Caco-2 (cell line): ENCODE measurements around the gene SHROOM4. TPM values are rescaled to one million over a fixed set of nuclear protein-coding genes. Genes with fewer than 3 reads are reported as not detected.

Source experiments
- BruUV-seq: library from RNA; stranded (reverse); fragments of 400-500 nt; replicated peaks from 2 replicates; lab custom pipeline; 2021; lab: Mats Ljungman, UMichigan
- CTCF ChIA-PET: fragments of 300-600 bp; sonication (Branson Sonifier 250); formaldehyde crosslinking; loops from one replicate; lab custom pipeline; 2022; ENCODE audit warnings: antibody characterized with exemption; lab: Charles Lee
- POLR2A ChIA-PET: fragments of 300-600 bp; sonication (Branson Sonifier 250); formaldehyde crosslinking; loops from one replicate; lab custom pipeline; 2022; ENCODE audit warnings: antibody characterized with exemption; lab: Charles Lee
- DNase-seq, 2 experiments: peaks; one replicate each; pipeline versions ENCODE4 v3.0.0 to v3.0.0-alpha.2; 2020 to 2022
- H3K27me3 ChIP-seq: replicated peaks from 2 replicates; pipeline ENCODE4 v1.6.0; 2011; ENCODE audit warnings: low read length; ENCODE audit not compliant: control insufficient read depth, insufficient read depth
- H3K36me3 ChIP-seq: 2 replicates; pipeline ENCODE4 v1.5.1; 2011; ENCODE audit warnings: low read length; ENCODE audit not compliant: control insufficient read depth, insufficient read depth
- H3K4me1 ChIP-seq: fragments of 250-450 bp; sonication (Bioruptor Pico); 2 replicates; pipeline ENCODE4 v1.5.1; 2020; ENCODE audit warnings: mild to moderate bottlenecking
- H3K4me3 ChIP-seq: 2 replicates; pipeline ENCODE4 v1.5.1; 2011; ENCODE audit warnings: low read depth, mild to moderate bottlenecking, control low read depth, low read length
- H3K9me3 ChIP-seq: fragments of 250-450 bp; sonication (Bioruptor Pico); 2 replicates; pipeline ENCODE4 v1.5.1; 2020; ENCODE audit warnings: mild to moderate bottlenecking, moderate library complexity
- H3K27ac Mint-ChIP-seq: one replicate; pipeline ENCODE4 v1.8.0; 2022; ENCODE audit warnings: mixed read lengths; ENCODE audit not compliant: unreplicated experiment
- H3K27me3 Mint-ChIP-seq: one replicate; pipeline ENCODE4 v1.8.0; 2022; ENCODE audit warnings: mixed read lengths; ENCODE audit not compliant: insufficient read depth, unreplicated experiment
- H3K36me3 Mint-ChIP-seq: one replicate; pipeline ENCODE4 v1.8.0; 2022; ENCODE audit warnings: mild to moderate bottlenecking, mixed read lengths; ENCODE audit not compliant: insufficient read depth, unreplicated experiment
- H3K4me1 Mint-ChIP-seq: one replicate; pipeline ENCODE4 v1.8.0; 2022; ENCODE audit warnings: low read depth, mixed read lengths; ENCODE audit not compliant: unreplicated experiment
- H3K4me3 Mint-ChIP-seq: one replicate; pipeline ENCODE4 v1.8.0; 2022; ENCODE audit warnings: mild to moderate bottlenecking, moderate library complexity, mixed read lengths; ENCODE audit not compliant: unreplicated experiment
- H3K9me3 Mint-ChIP-seq: one replicate; pipeline ENCODE4 v1.8.0; 2022; ENCODE audit warnings: mixed read lengths; ENCODE audit not compliant: unreplicated experiment
- intact Hi-C: fragments of 100-400 bp; cut with micrococcal nuclease; formaldehyde crosslinking; loops from one replicate; pipeline ENCODE4 v1.10.0; 2022; ENCODE audit not compliant: unreplicated experiment
- total RNA-seq: library from RNA; stranded (reverse); gene quantifications from 2 replicates; pipeline ENCODE4 v1.2.3, GENCODE V29; 2022
- TF ChIP-seq, protein P1 (sequence below), 2 experiments: fragments of 200-600 bp in 1 of 2; IDR thresholded peaks; 1 replicate in 1 of 2; 2 replicates in 1 of 2; pipeline versions ENCODE4 v1.5.1 to v1.8.0; 2011 to 2022; ENCODE audit warnings: antibody characterized with exemption in 1 of 2, control low read depth in 1 of 2, inconsistent platforms in 1 of 2, low read depth in 1 of 2, low read length in 1 of 2, mild to moderate bottlenecking in 1 of 2, moderate library complexity in 1 of 2; ENCODE audit not compliant: insufficient read depth in 1 of 2, severe bottlenecking in 1 of 2, unreplicated experiment in 1 of 2

SHROOM4 gene
- total RNA-seq, 1 experiment from 2014 or later = 0.09 TPM

DNA sequence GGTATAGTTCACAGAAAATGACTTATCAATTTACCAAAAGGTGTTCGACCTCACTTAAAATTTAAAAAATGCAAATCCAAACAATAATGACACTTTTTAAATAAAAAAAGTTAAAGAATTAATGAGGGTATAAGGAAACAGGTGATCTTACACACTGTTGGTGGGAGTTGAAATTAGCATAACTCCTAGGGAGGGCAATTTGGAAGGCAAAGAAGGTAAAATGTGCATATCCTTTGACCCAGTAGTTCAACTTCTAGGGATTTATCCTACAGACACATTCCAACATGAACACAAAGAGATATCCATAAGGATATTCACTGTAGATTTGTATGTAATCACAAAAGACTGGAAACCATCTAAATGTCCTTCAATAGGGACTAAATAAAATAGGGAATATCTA lies 199.5 kb downstream of the SHROOM4 start:
- TF ChIP-seq, protein P1, sequence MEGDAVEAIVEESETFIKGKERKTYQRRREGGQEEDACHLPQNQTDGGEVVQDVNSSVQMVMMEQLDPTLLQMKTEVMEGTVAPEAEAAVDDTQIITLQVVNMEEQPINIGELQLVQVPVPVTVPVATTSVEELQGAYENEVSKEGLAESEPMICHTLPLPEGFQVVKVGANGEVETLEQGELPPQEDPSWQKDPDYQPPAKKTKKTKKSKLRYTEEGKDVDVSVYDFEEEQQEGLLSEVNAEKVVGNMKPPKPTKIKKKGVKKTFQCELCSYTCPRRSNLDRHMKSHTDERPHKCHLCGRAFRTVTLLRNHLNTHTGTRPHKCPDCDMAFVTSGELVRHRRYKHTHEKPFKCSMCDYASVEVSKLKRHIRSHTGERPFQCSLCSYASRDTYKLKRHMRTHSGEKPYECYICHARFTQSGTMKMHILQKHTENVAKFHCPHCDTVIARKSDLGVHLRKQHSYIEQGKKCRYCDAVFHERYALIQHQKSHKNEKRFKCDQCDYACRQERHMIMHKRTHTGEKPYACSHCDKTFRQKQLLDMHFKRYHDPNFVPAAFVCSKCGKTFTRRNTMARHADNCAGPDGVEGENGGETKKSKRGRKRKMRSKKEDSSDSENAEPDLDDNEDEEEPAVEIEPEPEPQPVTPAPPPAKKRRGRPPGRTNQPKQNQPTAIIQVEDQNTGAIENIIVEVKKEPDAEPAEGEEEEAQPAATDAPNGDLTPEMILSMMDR (IDR thresholded peaks at IDR 0.05; ENCODE audit: insufficient read depth in 1 of 2, low read depth in 1 of 2, low read length in 1 of 2, severe bottlenecking in 1 of 2, unreplicated experiment in 1 of 2) = no peak
- BruUV-seq = no TSS peak
- Mint-ChIP-seq H3K27me3 (no peaks in the 10 kb centered on the region), H3K4me3 (no peak overlapping the region), H3K36me3 (no peaks in the 10 kb centered on the region), H3K27ac (no peak overlapping the region), H3K4me1 (peaks cover 6% of the 10 kb centered on the region), H3K9me3 (no peaks in the 10 kb centered on the region)
- no peak for DNase-seq
- H3K4me1 ChIP-seq = no peaks in the 10 kb centered on the region
- no peaks in the 10 kb centered on the region for H3K36me3 ChIP-seq
- H3K4me3 ChIP-seq = no peak overlapping the region
- H3K27me3 ChIP-seq = no peaks in the 10 kb centered on the region
- ChIA-PET POLR2A (no interaction called here), CTCF (no interaction called here)
- no peaks in the 10 kb centered on the region for H3K9me3 ChIP-seq
- intact Hi-C loops = no loop called here

DNA sequence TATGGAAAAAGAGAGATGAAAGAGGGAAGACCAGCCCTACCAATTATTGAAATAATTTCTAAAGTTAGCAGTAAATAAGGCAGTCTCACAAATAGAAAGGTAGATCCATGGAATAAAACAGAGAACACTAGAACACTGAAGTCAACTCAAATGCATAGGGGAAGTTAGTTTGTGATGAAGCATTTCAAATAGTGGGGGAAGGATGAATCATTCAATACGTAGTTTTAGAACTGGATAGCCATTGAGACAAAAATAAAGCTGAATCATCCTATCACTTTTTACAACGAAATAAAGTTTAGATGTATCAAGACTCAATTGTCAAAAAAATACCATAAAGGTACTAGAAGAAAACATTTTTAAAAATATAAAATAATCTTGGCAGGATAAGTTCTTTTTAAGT lies 200.1 kb downstream of the SHROOM4 start:
- H3K4me1 Mint-ChIP-seq = peaks cover 6% of the 10 kb centered on the region
- intact Hi-C loops = no loop called here
- H3K36me3 Mint-ChIP-seq = no peaks in the 10 kb centered on the region
- CTCF ChIA-PET = no interaction called here
- H3K9me3 Mint-ChIP-seq = no peaks in the 10 kb centered on the region
- DNase-seq = no peak
- BruUV-seq = no TSS peak
- H3K4me3 Mint-ChIP-seq = no peak overlapping the region
- TF ChIP-seq, protein P1 (IDR thresholded peaks at IDR 0.05; ENCODE audit: insufficient read depth in 1 of 2, low read depth in 1 of 2, low read length in 1 of 2, severe bottlenecking in 1 of 2, unreplicated experiment in 1 of 2) = no peak
- no peak overlapping the region for H3K27ac Mint-ChIP-seq
- H3K27me3 ChIP-seq = no peaks in the 10 kb centered on the region
- no peaks in the 10 kb centered on the region for H3K4me1 ChIP-seq
- H3K27me3 Mint-ChIP-seq = no peaks in the 10 kb centered on the region
- no peak overlapping the region for H3K4me3 ChIP-seq
- no peaks in the 10 kb centered on the region for H3K36me3 ChIP-seq
- H3K9me3 ChIP-seq = no peaks in the 10 kb centered on the region
- POLR2A ChIA-PET = no interaction called here

DNA sequence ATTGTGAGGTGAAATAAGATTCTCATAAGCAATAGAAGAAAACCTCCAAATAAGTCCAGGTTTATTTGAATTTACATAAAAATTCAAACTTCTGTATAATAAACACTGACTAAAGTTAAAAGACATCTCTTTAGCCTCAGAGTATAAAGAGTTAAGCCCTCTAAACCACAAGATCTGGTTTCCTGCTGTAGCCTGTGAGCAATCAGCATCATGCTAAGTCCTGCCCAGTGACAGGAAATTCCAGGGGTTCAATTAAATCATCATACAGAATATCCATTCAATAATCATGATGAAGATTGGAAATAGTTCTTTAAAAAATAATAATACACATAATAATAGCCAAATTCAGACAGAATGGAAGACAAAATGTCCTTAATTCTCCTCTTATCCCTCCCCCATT lies 204.2 kb downstream of the SHROOM4 start:
- H3K9me3 ChIP-seq = no peaks in the 10 kb centered on the region
- POLR2A ChIA-PET = no interaction called here

More for the DNA sequence above, 204.2 kb downstream of the SHROOM4 start:
- H3K9me3 Mint-ChIP-seq = no peaks in the 10 kb centered on the region
- no peaks in the 10 kb centered on the region for H3K36me3 Mint-ChIP-seq
- DNase-seq = no peak
- no peak overlapping the region for H3K27ac Mint-ChIP-seq
- H3K4me1 Mint-ChIP-seq = peaks cover 8% of the 10 kb centered on the region
- H3K4me3 Mint-ChIP-seq = no peak overlapping the region
- no TSS peak for BruUV-seq
- H3K36me3 ChIP-seq = no peaks in the 10 kb centered on the region
- H3K27me3 ChIP-seq = no peaks in the 10 kb centered on the region
- TF ChIP-seq, protein P1 (IDR thresholded peaks at IDR 0.05; ENCODE audit: insufficient read depth in 1 of 2, low read depth in 1 of 2, low read length in 1 of 2, severe bottlenecking in 1 of 2, unreplicated experiment in 1 of 2) = no peak
- H3K4me1 ChIP-seq = no peaks in the 10 kb centered on the region
- no peaks in the 10 kb centered on the region for H3K27me3 Mint-ChIP-seq
- CTCF ChIA-PET = no interaction called here
- intact Hi-C loops = loop anchor here (5.0 kb wide), 1 partner anchor 73 kb away; no protein-coding TSS in a partner anchor
- H3K4me3 ChIP-seq = no peak overlapping the region
